HepG2 (cell line): Measurements from ENCODE around the gene SDK1. TPM values are rescaled to one million over a fixed set of nuclear protein-coding genes. Genes with fewer than 3 reads are reported as not detected.

Experiments used
- ATAC-seq: fragments of 200-7000 bp; cut with Tn5 transposase; 3 replicates; pipeline ENCODE4 v1.9.1; 2020; ENCODE audit warnings: mild to moderate bottlenecking, moderate library complexity
- BruUV-seq: library from RNA; stranded (reverse); fragments of 400-500 nt; replicated peaks from 2 replicates; lab custom pipeline; 2021; lab: Mats Ljungman, UMichigan
- CTCF ChIA-PET: fragments of 300-600 bp; formaldehyde crosslinking; extraction: SDS; loops from one replicate; lab custom pipeline; 2021; ENCODE audit warnings: low total read pairs, inconsistent platforms, low intra/inter-chr PET ratio; lab: Yijun Ruan, JAX
- POLR2A ChIA-PET: fragments of 350-600 bp; sonication (Branson Sonifier 250); formaldehyde crosslinking; loops from one replicate; lab custom pipeline; 2020; ENCODE audit warnings: antibody characterized with exemption, inconsistent platforms; lab: Yijun Ruan, JAX
- DNase-seq: peaks from one replicate; pipeline ENCODE4 v3.0.0-alpha.2; 2015; ENCODE audit warnings: low spot score
- FAIRE-seq: peaks from 3 replicates; lab custom pipeline; 2011; peaks lifted over from hg19 to GRCh38; lab: Jason Lieb, UNC
- H2AFZ ChIP-seq: one replicate; pipeline ENCODE4 v1.6.1; 2011; ENCODE audit warnings: low read length, inconsistent platforms
- H3K27ac ChIP-seq: fragments of 300-600 bp; 3 replicates; pipeline ENCODE4 v1.8.0; 2011; ENCODE audit warnings: mixed run types, mild to moderate bottlenecking, mixed read lengths, low read length, inconsistent platforms; ENCODE audit not compliant: insufficient read depth; ENCODE audit errors: extremely low read length
- H3K27me3 ChIP-seq, 2 experiments: fragments of 200-600 bp in 1 of 2; 2 replicates in 1 of 2; 3 replicates in 1 of 2; pipeline versions ENCODE4 v1.6.0 to v1.8.0; 2011; ENCODE audit warnings: low read length in 2 of 2, mild to moderate bottlenecking in 2 of 2, moderate library complexity in 2 of 2, inconsistent platforms in 1 of 2; ENCODE audit not compliant: insufficient read depth in 2 of 2, control insufficient read depth in 1 of 2
- H3K36me3 ChIP-seq, 2 experiments: fragments of 200-600 bp in 1 of 2; replicated peaks in 1 of 2; 2 replicates in 1 of 2; 3 replicates in 1 of 2; pipeline versions ENCODE4 v1.5.1 to v1.8.0; 2011; ENCODE audit warnings: low read length in 2 of 2, inconsistent platforms in 1 of 2; ENCODE audit not compliant: insufficient read depth in 2 of 2, control insufficient read depth in 1 of 2
- H3K4me1 ChIP-seq: 2 replicates; pipeline ENCODE4 v1.5.1; 2012; ENCODE audit warnings: low read length, inconsistent platforms; ENCODE audit not compliant: insufficient read depth
- H3K4me2 ChIP-seq: 2 replicates; pipeline ENCODE4 v1.6.0; 2011; ENCODE audit warnings: low read depth, low read length, inconsistent platforms
- H3K4me3 ChIP-seq, 3 experiments: fragments of 200-600 bp in 1 of 3; sonication (generic), shearing (Covaris generic) in 1 of 3; replicated peaks in 1 of 3; 2 replicates each; pipeline ENCODE4 v1.5.1; 2011 to 2016; ENCODE audit warnings: low read length in 3 of 3, inconsistent platforms in 2 of 3, low read depth in 2 of 3, mild to moderate bottlenecking in 2 of 3, control low read depth in 1 of 3, mixed read lengths in 1 of 3; ENCODE audit not compliant: insufficient read depth in 1 of 3
- H3K79me2 ChIP-seq: one replicate; pipeline ENCODE4 v1.6.1; 2011; ENCODE audit warnings: low read length, inconsistent platforms; ENCODE audit not compliant: insufficient read depth
- H3K9ac ChIP-seq: 2 replicates; pipeline ENCODE4 v1.6.0; 2011; ENCODE audit warnings: mild to moderate bottlenecking, low read depth, low read length, inconsistent platforms; ENCODE audit not compliant: insufficient read depth
- H3K9me3 ChIP-seq: 2 replicates; pipeline ENCODE4 v1.5.1; 2012; ENCODE audit warnings: mild to moderate bottlenecking, low read length
- H4K20me1 ChIP-seq: 2 replicates; pipeline ENCODE4 v1.6.0; 2011; ENCODE audit warnings: inconsistent platforms, mild to moderate bottlenecking, low read length, moderate library complexity; ENCODE audit not compliant: insufficient read depth
- ATF7-NPFF ChIP-seq: sonication (generic); formaldehyde crosslinking; IDR thresholded peaks from 2 replicates; pipeline ENCODE4 v1.8.1; 2023; ENCODE audit warnings: mild to moderate bottlenecking, low read depth, missing genetic modification reagents, moderate library complexity
- CBFB ChIP-seq: sonication (generic); formaldehyde crosslinking; IDR thresholded peaks from 2 replicates; pipeline ENCODE4 v1.4.0; 2020; ENCODE audit warnings: missing genetic modification reagents
- CEBPZ ChIP-seq: IDR thresholded peaks from 2 replicates; pipeline ENCODE4 v1.6.1; 2012; ENCODE audit warnings: low read length, improper control_type of control experiment
- HDAC1 ChIP-seq: sonication (generic); formaldehyde crosslinking; IDR thresholded peaks from 2 replicates; pipeline ENCODE4 v1.5.1; 2020; ENCODE audit warnings: mild to moderate bottlenecking, missing genetic modification reagents
- MAZ ChIP-seq, 2 experiments: sonication (generic) in 1 of 2; formaldehyde crosslinking in 1 of 2; IDR thresholded peaks; 2 replicates each; pipeline versions ENCODE4 v1.5.0 to v1.6.1; 2012 to 2020; ENCODE audit warnings: low read depth in 2 of 2, mild to moderate bottlenecking in 2 of 2, borderline replicate concordance in 1 of 2, improper control_type of control experiment in 1 of 2, low read length in 1 of 2, missing genetic modification reagents in 1 of 2, moderate library complexity in 1 of 2
- NKX3-1 ChIP-seq: sonication (generic); formaldehyde crosslinking; IDR thresholded peaks from 2 replicates; pipeline ENCODE4 v1.5.0; 2020; ENCODE audit warnings: missing genetic modification reagents
- SP140L ChIP-seq: sonication (generic); formaldehyde crosslinking; IDR thresholded peaks from 2 replicates; pipeline ENCODE4 v1.4.0; 2020; ENCODE audit warnings: missing genetic modification reagents, borderline replicate concordance
- TAF15 ChIP-seq: fragments of 200-400 bp; formaldehyde crosslinking; IDR thresholded peaks from one replicate; pipeline ENCODE4 v1.6.1; 2018; ENCODE audit warnings: mild to moderate bottlenecking, low read depth, low read length; ENCODE audit not compliant: poor library complexity, severe bottlenecking
- ZFP91 ChIP-seq: sonication (generic); formaldehyde crosslinking; IDR thresholded peaks from 2 replicates; pipeline ENCODE4 v1.9.0; 2022; ENCODE audit warnings: missing genetic modification reagents, mild to moderate bottlenecking, borderline replicate concordance
- ZNF841 ChIP-seq: sonication (generic); formaldehyde crosslinking; IDR thresholded peaks from 2 replicates; pipeline ENCODE4 v1.8.1; 2023; ENCODE audit warnings: missing genetic modification reagents, borderline replicate concordance
- in situ Hi-C: cut with HindIII; loops from 2 replicates; pipeline ENCODE4 v1.10.0; 2017; ENCODE audit warnings: low pct_unique_long_range_greater_than_20kb; ENCODE audit not compliant: extremely low pct_ligation_motif_present
- intact Hi-C: fragments of 100-400 bp; cut with micrococcal nuclease; formaldehyde crosslinking; loops from one replicate; pipeline ENCODE4 v1.10.0; 2022; ENCODE audit not compliant: unreplicated experiment
- polyA plus RNA-seq, 8 experiments: library from polyadenylated mRNA; depleted of rRNA in 3 of 8; stranded (reverse) in 7 of 8; unstranded in 1 of 8; fragments of >200 nt; fragmentation: Illumina TruSeq in 4 of 8; extraction: Trizol in 4 of 8; gene quantifications; 2 replicates each; pipeline versions ENCODE4 v1.2.1 to v1.2.3, GENCODE V29; 2011 to 2016; ENCODE audit warnings: low read depth in 4 of 8, missing spikeins in 1 of 8, mixed read lengths in 1 of 8; ENCODE audit not compliant: insufficient read depth in 1 of 8
- total RNA-seq, 5 experiments: library from RNA; depleted of rRNA; stranded (reverse); fragments of >200 nt; fragmentation: Illumina TruSeq; extraction: Trizol; gene quantifications; 2 replicates each; pipeline ENCODE4 v1.2.3, GENCODE V29; 2016; ENCODE audit warnings: low read depth in 1 of 5

Gene SDK1
- total and polyA plus RNA-seq, 2 of the 13 experiments (the other 11 are each of a cell fraction or from before 2014, with no cell fraction given): 0.35 to 2.4 TPM

- H2AFZ ChIP-seq: no peak overlapping the region
- no peaks in the 10 kb centered on the region for H4K20me1 ChIP-seq
- H3K4me2 ChIP-seq: no peak overlapping the region
- no peak for TF ChIP-seq SP140L (CRISPR knock-in tag)
- TF ChIP-seq CBFB (CRISPR knock-in tag): no peak
- TF ChIP-seq MAZ (IDR thresholded peaks at IDR 0.05; ENCODE audit: borderline replicate concordance, low read depth, low read length): no peak
- TF ChIP-seq MAZ (CRISPR knock-in tag; IDR thresholded peaks at IDR 0.05; ENCODE audit: low read depth): no peak
- no peak for TF ChIP-seq ATF7-NPFF
- no peak for TF ChIP-seq ZFP91 (CRISPR knock-in tag)
- TF ChIP-seq ZNF841 (CRISPR knock-in tag): no peak
- no peak for TF ChIP-seq HDAC1 (CRISPR knock-in tag)
- TF ChIP-seq TAF15: no peak
- TF ChIP-seq CEBPZ: no peak
- no peak for TF ChIP-seq NKX3-1
- H3K79me2 ChIP-seq: no peaks in the 10 kb centered on the region
- H3K9ac ChIP-seq: no peak overlapping the region
- ChIA-PET POLR2A (no interaction called here), CTCF (no interaction called here)
- H3K4me1 ChIP-seq: peaks cover 8% of the 10 kb centered on the region
- intact Hi-C loops: loop anchor here (10.0 kb wide), 1 partner anchor 244 kb away; no protein-coding TSS in a partner anchor
- H3K27ac ChIP-seq: no peak overlapping the region
- no TSS peak for BruUV-seq
- in situ Hi-C loops: no loop called here
- no peaks in the 10 kb centered on the region for H3K36me3 ChIP-seq
- DNase-seq (no peak), FAIRE-seq (no peak), ATAC-seq (no peak)
- no peak overlapping the region for H3K4me3 ChIP-seq
- H3K27me3 ChIP-seq: no peaks in the 10 kb centered on the region
- no peaks in the 10 kb centered on the region for H3K9me3 ChIP-seq
Observed at GRCh38 chr7:4230352-4230751, 929.3 kb downstream of the SDK1 start.
